ENCODE results near the gene MAPK1. TPM values are rescaled to one million over a fixed set of nuclear protein-coding genes. Genes with fewer than 3 reads are reported as not detected.

MAPK1 gene
- total and polyA plus RNA-seq, 9 of the 15 experiments (the other 6 are each of a cell fraction or from before 2014, with no cell fraction given) = 46.3 to 575 (median 283) TPM

DNA sequence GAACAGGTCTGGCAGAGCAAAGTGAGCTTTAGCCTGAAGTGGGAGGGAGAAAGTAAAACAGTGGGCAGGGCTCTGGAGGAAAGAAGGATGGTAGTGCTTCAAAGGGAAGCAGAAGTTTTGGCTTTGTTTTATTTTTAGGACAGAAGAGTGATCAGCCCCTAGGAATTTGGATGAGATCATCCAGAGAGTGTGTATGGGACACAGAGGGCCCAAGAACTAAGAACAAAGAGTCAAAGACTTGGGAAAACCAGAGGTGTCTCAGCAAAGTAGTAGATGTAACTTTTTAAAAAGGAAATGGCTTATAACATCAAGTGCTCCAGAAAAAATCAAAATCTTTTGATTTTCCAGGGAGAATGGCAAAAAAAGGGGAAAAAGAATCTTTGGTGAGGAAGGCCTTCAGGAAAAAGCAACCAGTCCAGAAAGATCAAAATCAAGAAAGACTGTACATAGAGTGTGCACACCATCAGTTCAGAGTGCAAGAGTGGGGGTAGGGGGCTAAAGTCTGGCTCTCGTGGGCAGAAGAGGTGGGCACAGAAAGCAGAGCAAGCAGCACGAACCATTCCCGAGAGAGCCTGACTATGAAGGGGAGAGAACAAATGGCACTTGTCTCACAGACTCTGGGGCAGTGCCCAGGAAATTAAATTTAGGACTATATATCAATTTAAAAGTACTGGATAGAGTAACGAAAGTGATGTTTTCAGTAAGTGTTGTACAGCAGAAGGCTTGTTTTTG lies 30.0 kb downstream of the MAPK1 start (continued):
- TF ChIP-seq, protein P1, sequence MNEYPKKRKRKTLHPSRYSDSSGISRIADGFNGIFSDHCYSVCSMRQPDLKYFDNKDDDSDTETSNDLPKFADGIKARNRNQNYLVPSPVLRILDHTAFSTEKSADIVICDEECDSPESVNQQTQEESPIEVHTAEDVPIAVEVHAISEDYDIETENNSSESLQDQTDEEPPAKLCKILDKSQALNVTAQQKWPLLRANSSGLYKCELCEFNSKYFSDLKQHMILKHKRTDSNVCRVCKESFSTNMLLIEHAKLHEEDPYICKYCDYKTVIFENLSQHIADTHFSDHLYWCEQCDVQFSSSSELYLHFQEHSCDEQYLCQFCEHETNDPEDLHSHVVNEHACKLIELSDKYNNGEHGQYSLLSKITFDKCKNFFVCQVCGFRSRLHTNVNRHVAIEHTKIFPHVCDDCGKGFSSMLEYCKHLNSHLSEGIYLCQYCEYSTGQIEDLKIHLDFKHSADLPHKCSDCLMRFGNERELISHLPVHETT (CRISPR knock-in tag; conservative IDR thresholded peaks at IDR 0.05 in 1 of 2, IDR thresholded peaks at IDR 0.05 in 1 of 2) = no peak
- TF ChIP-seq SLC30A9 (CRISPR knock-in tag; IDR thresholded peaks at IDR 0.05) (no peak), MLLT1 (IDR thresholded peaks at IDR 0.05) (no peak), MCM7 (IDR thresholded peaks at IDR 0.05) (no peak), TEAD4 (IDR thresholded peaks at IDR 0.05; ENCODE audit: low read length) (no peak), TEAD4 (CRISPR knock-in tag; IDR thresholded peaks at IDR 0.05; ENCODE audit: borderline replicate concordance) (no peak), HDAC3 (IDR thresholded peaks at IDR 0.05; ENCODE audit: borderline replicate concordance, partially characterized antibody) (no peak), ZNF354B (CRISPR knock-in tag; IDR thresholded peaks at IDR 0.05) (no peak), ZC3H4 (CRISPR knock-in tag; IDR thresholded peaks at IDR 0.05; ENCODE audit: borderline replicate concordance) (0 out of 2 replicates have a peak, but pooled peaks have one; percentile 75), KLF10 (CRISPR knock-in tag; IDR thresholded peaks at IDR 0.05) (no peak), HMBOX1 (IDR thresholded peaks at IDR 0.05) (no peak), FOXJ3 (CRISPR knock-in tag; IDR thresholded peaks at IDR 0.05) (no peak), ZNF282 (CRISPR knock-in tag; IDR thresholded peaks at IDR 0.05) (no peak), ETS2 (tag; IDR thresholded peaks at IDR 0.05; ENCODE audit: borderline replicate concordance, poor library complexity, severe bottlenecking) (no peak), PPARD (CRISPR knock-in tag; IDR thresholded peaks at IDR 0.05) (no peak), IRF9 (tag; IDR thresholded peaks at IDR 0.05) (no peak), SMAD2 (IDR thresholded peaks at IDR 0.05; ENCODE audit: low read depth, low read length) (no peak), ZNF146 (CRISPR knock-in tag; IDR thresholded peaks at IDR 0.05; ENCODE audit: unreplicated experiment) (no peak), CBX3 (IDR thresholded peaks at IDR 0.05; ENCODE audit: borderline replicate concordance in 1 of 2, low read length in 2 of 2) (no peak), SAFB (IDR thresholded peaks at IDR 0.05; ENCODE audit: borderline replicate concordance, low read depth, low read length) (no peak), OTX1 (CRISPR knock-in tag; IDR thresholded peaks at IDR 0.05) (no peak)
- TF ChIP-seq, protein P2, sequence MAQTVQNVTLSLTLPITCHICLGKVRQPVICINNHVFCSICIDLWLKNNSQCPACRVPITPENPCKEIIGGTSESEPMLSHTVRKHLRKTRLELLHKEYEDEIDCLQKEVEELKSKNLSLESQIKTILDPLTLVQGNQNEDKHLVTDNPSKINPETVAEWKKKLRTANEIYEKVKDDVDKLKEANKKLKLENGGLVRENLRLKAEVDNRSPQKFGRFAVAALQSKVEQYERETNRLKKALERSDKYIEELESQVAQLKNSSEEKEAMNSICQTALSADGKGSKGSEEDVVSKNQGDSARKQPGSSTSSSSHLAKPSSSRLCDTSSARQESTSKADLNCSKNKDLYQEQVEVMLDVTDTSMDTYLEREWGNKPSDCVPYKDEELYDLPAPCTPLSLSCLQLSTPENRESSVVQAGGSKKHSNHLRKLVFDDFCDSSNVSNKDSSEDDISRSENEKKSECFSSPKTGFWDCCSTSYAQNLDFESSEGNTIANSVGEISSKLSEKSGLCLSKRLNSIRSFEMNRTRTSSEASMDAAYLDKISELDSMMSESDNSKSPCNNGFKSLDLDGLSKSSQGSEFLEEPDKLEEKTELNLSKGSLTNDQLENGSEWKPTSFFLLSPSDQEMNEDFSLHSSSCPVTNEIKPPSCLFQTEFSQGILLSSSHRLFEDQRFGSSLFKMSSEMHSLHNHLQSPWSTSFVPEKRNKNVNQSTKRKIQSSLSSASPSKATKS (CRISPR knock-in tag; IDR thresholded peaks at IDR 0.05) = no peak
